Measurements from ENCODE around the gene TEX13B.
"Not testable (repeated sequence)": the region's sequence is repeated elsewhere in the genome, so short reads cannot be mapped to it uniquely, and the experiment has no call there.

TEX13B gene

DNA sequence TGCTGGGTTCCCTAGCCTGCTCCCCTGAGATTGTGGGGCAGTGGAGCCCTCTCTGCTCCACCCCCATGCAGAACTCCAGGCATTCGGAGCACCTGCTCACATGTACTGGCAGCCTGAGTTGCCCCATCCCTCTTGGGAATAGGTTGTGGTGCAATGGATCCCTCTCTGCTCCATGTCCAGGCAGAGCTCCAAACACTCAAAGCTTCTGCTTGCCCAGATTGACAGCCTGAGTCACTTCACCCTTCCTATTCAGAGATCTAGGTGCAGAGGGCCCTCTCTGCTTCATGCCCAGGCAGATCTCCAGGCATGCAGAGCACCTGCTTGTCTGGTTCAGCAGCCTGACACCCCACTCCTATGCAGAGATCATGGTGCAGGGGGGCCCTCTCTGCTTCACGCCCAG lies 18.6 kb upstream of the TEX13B start:
- Histone ChIP-seq H3K36me3 (ENCODE audit: control insufficient read depth, insufficient read depth, low read length, severe bottlenecking) (no peaks in the 10 kb centered on the region), H3K4me1 (ENCODE audit: control insufficient read depth, insufficient read depth, low read length) (peaks cover 2% of the 10 kb centered on the region), H3K4me3 (ENCODE audit: low read length) (no peak overlapping the region), H3K9me3 (ENCODE audit: control insufficient read depth, low read length) (peaks cover 13% of the 10 kb centered on the region), H3K9ac (ENCODE audit: low read length) (no peak overlapping the region), H3K27me3 (replicated peaks; ENCODE audit: control insufficient read depth, insufficient read depth, low read length) (peaks cover 26% of the 10 kb centered on the region)
- DNase-seq (ENCODE audit: low read depth) = no peak

DNA sequence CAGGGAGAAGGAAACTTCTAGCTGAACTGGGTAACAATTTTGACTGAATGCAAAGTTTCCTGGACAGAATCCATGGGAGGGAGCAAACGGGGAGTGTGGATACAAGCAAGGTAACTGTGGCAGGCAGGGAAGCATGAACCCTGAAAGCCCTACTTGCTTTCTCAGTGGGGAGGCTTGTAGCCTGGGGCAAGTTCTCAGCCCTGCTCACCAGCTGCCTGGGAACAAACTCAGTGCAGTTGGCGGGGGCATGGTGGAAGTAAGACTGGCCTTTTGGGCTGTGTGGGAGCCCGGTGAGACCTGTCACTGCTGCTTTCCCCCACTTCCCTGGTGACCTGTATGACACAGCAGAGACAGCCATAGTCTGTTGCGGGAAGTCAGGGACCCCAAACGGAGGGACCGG lies 14.0 kb upstream of the TEX13B start:
- Histone ChIP-seq H3K9me3 (ENCODE audit: control insufficient read depth, low read length) (peaks cover 3% of the 10 kb centered on the region), H3K9ac (ENCODE audit: low read length) (no peak overlapping the region), H3K36me3 (ENCODE audit: control insufficient read depth, insufficient read depth, low read length, severe bottlenecking) (no peaks in the 10 kb centered on the region), H3K4me1 (ENCODE audit: control insufficient read depth, insufficient read depth, low read length) (peaks cover 2% of the 10 kb centered on the region), H3K4me3 (ENCODE audit: low read length) (no peak overlapping the region), H3K27me3 (replicated peaks; ENCODE audit: control insufficient read depth, insufficient read depth, low read length) (peaks cover 20% of the 10 kb centered on the region)
- no peak for DNase-seq (ENCODE audit: low read depth)

DNA sequence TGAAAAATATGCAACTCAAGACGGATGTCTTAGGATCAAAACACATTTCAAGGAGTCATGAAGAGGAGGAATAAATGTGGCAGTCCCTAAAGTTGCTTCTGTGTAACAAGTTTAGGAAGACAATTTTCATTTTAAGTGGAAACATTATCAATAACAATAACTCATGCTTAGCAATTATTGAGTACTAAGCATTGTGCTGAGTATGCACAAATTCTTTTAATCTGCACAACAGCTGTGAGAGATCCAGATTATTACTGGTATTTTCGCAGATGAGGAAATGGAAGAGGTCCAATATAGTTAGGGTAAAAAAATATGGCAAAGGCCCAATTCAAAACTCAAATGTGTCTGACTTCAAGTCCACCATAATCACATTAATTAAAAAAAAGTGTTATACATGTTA lies 2.9 kb upstream of the TEX13B start:
- no peak overlapping the region for H3K9ac ChIP-seq (ENCODE audit: low read length)
- H3K4me1 ChIP-seq (ENCODE audit: control insufficient read depth, insufficient read depth, low read length) = no peaks in the 10 kb centered on the region
- DNase-seq (ENCODE audit: low read depth) = no peak
- H3K36me3 ChIP-seq (ENCODE audit: control insufficient read depth, insufficient read depth, low read length, severe bottlenecking) = no peaks in the 10 kb centered on the region
- H3K9me3 ChIP-seq (ENCODE audit: control insufficient read depth, low read length) = peaks cover 5% of the 10 kb centered on the region
- H3K27me3 ChIP-seq (replicated peaks; ENCODE audit: control insufficient read depth, insufficient read depth, low read length) = peaks cover 17% of the 10 kb centered on the region
- no peak overlapping the region for H3K4me3 ChIP-seq (ENCODE audit: low read length)

DNA sequence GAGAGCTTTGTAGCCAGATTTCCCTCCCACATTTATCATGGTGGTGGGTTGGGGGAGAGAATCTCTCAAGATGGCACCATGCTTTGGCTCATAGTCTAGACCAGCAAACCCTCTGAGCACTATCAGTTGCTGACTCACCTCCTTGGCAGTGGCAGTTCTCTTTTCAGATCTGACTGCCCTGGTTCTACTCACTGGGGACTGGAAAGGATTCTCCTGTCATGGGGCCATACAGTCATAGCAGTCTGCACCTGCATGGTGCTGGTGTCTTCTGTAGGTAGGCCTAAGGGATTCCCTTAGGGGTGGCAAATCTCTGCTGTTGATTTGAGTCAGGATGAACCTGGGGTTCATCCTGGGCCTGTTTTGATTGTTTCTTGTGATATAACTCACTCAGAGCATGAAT lies 2.6 kb downstream of the TEX13B start:
- no peaks in the 10 kb centered on the region for H3K4me1 ChIP-seq (ENCODE audit: control insufficient read depth, insufficient read depth, low read length)
- H3K9ac ChIP-seq (ENCODE audit: low read length) = no peak overlapping the region
- no peak for DNase-seq (ENCODE audit: low read depth)
- H3K36me3 ChIP-seq (ENCODE audit: control insufficient read depth, insufficient read depth, low read length, severe bottlenecking) = no peaks in the 10 kb centered on the region
- H3K9me3 ChIP-seq (ENCODE audit: control insufficient read depth, low read length) = no peaks in the 10 kb centered on the region
- H3K27me3 ChIP-seq (replicated peaks; ENCODE audit: control insufficient read depth, insufficient read depth, low read length) = peaks cover 28% of the 10 kb centered on the region
- no peak overlapping the region for H3K4me3 ChIP-seq (ENCODE audit: low read length)

DNA sequence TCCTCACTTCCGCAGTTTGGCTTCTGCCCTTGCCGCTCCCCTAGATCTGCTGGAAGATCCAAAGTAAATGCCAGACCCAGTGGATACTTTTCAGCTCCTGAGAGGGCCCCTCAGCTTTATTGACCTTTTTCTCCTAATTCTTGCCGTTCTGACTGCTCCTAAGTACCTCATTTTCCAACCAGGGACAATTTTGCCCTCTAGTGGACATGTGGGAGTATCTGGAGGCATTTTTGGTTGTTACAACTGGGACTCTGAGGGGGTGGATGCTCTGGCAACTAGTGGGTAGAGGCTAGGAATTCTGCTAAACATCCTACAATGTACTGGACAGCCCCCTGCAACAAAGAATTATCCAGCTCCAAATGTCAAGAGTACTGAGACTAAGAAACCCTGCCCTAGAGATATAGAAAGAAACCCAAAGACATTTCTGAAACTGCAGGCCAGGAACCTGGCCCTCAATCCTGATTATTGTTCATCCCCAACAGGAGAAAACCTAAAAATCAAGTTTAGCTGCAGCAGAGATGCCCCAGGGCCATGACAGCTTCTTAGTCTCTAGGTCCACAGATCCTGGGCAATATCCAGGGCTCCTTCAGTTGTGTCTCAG lies 3.4 kb downstream of the TEX13B start:
- Histone ChIP-seq H3K4me3 (ENCODE audit: low read length) (no peak overlapping the region), H3K9ac (ENCODE audit: low read length) (no peak overlapping the region), H3K9me3 (ENCODE audit: control insufficient read depth, low read length) (no peaks in the 10 kb centered on the region), H3K4me1 (ENCODE audit: control insufficient read depth, insufficient read depth, low read length) (no peaks in the 10 kb centered on the region), H3K27me3 (replicated peaks; ENCODE audit: control insufficient read depth, insufficient read depth, low read length) (peaks cover 23% of the 10 kb centered on the region), H3K36me3 (ENCODE audit: control insufficient read depth, insufficient read depth, low read length, severe bottlenecking) (no peaks in the 10 kb centered on the region)
- DNase-seq (ENCODE audit: low read depth) = peak; percentile 54

DNA sequence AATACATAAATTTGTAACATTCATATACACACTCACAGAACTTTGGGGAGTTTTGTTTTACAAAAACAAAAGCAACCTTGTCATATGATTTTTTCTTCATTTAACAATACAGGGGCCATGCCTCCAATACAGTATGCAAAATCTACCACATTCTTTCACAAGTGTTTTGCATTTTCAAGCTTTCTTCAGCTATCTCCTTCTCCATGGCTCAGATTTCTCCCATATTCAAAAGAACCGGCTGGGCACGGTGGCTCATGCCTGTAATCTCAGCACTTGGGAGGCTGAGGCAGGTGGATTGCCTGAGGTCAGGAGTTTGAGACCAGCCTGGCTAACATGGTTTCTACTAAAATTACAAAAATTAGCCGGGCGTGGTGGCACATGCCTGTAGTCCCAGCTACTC lies 4.1 kb downstream of the TEX13B start:
- Histone ChIP-seq H3K4me1 (ENCODE audit: control insufficient read depth, insufficient read depth, low read length) (no peaks in the 10 kb centered on the region), H3K27me3 (replicated peaks; ENCODE audit: control insufficient read depth, insufficient read depth, low read length) (peaks cover 29% of the 10 kb centered on the region), H3K36me3 (ENCODE audit: control insufficient read depth, insufficient read depth, low read length, severe bottlenecking) (no peaks in the 10 kb centered on the region), H3K9ac (ENCODE audit: low read length) (no peak overlapping the region), H3K9me3 (ENCODE audit: control insufficient read depth, low read length) (no peaks in the 10 kb centered on the region), H3K4me3 (ENCODE audit: low read length) (no peak overlapping the region)
- no peak for DNase-seq (ENCODE audit: low read depth)

DNA sequence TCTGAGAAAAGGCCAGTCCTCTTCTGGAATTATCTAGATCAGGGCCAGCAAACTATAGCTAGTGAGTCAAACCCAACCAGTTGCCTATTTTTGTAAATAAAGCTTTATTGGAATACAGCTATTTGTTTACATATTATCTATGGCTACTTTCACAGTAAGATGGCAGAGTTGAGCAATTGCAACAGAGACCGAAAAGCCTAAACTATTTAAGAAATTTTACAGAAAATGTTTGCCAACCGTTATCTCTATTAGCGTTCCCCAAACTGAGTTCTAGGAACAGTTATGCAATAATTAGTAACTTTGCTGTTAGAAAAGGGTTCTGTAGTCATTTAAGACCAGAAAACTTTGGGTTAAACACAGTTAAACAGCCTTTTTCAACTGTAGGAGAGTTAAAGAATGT lies 10.5 kb downstream of the TEX13B start:
- Histone ChIP-seq H3K4me1 (ENCODE audit: control insufficient read depth, insufficient read depth, low read length) (no peaks in the 10 kb centered on the region), H3K4me3 (ENCODE audit: low read length) (no peak overlapping the region), H3K9ac (ENCODE audit: low read length) (no peak overlapping the region), H3K36me3 (ENCODE audit: control insufficient read depth, insufficient read depth, low read length, severe bottlenecking) (no peaks in the 10 kb centered on the region), H3K9me3 (ENCODE audit: control insufficient read depth, low read length) (peaks cover 13% of the 10 kb centered on the region), H3K27me3 (replicated peaks; ENCODE audit: control insufficient read depth, insufficient read depth, low read length) (peaks cover 39% of the 10 kb centered on the region)
- DNase-seq (ENCODE audit: low read depth) = no peak

DNA sequence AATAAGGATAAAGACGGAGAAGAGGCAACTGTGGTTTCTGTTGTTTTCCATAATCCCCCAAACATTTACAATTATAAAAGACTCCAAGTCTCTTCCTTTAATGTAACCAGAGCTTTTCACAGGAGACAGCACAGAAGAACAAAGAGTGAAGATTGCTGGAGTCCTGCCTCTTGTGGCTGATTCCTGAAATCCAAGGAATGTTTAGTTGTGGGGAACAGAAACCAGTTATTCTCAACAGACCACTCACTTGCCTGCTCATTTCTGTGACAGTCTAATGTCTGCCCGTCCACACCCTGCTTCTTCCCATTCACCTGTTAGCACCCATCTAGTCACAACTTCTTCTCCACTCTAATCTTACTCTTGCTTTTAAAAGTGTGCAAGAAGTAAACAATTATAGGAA lies 12.1 kb downstream of the TEX13B start:
- H3K27me3 ChIP-seq (replicated peaks; ENCODE audit: control insufficient read depth, insufficient read depth, low read length) = peaks cover 30% of the 10 kb centered on the region
- DNase-seq (ENCODE audit: low read depth) = no peak
- no peak overlapping the region for H3K9ac ChIP-seq (ENCODE audit: low read length)
- peaks cover 13% of the 10 kb centered on the region for H3K9me3 ChIP-seq (ENCODE audit: control insufficient read depth, low read length)
- no peak overlapping the region for H3K4me3 ChIP-seq (ENCODE audit: low read length)
- no peaks in the 10 kb centered on the region for H3K4me1 ChIP-seq (ENCODE audit: control insufficient read depth, insufficient read depth, low read length)
- no peaks in the 10 kb centered on the region for H3K36me3 ChIP-seq (ENCODE audit: control insufficient read depth, insufficient read depth, low read length, severe bottlenecking)

DNA sequence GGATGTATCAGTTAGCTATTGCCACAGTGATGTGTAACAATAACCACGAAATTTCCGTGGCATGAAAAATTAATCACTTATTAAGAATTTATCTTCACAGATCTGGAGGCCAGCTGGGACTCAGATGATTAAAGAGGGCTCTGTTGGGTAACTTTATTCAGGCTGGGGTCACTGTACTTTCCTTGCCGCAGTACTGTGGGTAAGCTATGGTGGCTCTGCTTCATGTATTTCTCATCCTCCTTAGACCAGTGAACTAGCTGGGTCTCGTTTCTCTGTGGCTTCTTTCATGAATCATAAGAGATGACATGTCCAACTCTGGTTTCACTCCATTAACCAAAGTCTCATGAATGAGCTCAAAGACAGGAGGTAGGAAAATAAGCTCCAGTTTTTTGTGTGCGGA lies 13.5 kb downstream of the TEX13B start:
- peaks cover 13% of the 10 kb centered on the region for H3K9me3 ChIP-seq (ENCODE audit: control insufficient read depth, low read length)
- H3K27me3 ChIP-seq (replicated peaks; ENCODE audit: control insufficient read depth, insufficient read depth, low read length) = peaks cover 29% of the 10 kb centered on the region
- H3K36me3 ChIP-seq (ENCODE audit: control insufficient read depth, insufficient read depth, low read length, severe bottlenecking) = no peaks in the 10 kb centered on the region
- H3K4me1 ChIP-seq (ENCODE audit: control insufficient read depth, insufficient read depth, low read length) = no peaks in the 10 kb centered on the region
- no peak for DNase-seq (ENCODE audit: low read depth)
- no peak overlapping the region for H3K4me3 ChIP-seq (ENCODE audit: low read length)
- no peak overlapping the region for H3K9ac ChIP-seq (ENCODE audit: low read length)

DNA sequence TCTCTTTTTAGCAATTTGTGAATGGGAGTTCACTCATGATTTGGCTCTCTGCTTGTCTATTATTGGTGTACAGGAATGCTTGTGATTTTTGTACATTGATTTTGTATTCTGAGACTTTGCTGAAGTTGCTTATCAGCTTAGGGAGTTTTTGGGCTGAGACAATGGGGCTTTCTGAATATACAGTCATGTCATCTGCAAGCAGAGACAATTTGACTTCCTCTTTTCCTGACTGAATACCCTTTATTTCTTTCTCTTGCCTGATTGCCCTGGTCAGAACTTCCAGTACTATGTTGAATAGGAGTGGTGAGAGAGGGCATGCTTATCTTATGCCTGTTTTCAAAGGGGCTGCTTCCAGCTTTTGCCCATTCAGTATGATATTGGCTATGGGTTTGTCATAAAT lies 26.8 kb downstream of the TEX13B start:
- H3K4me3 ChIP-seq (ENCODE audit: low read length); H3K4me1 ChIP-seq (ENCODE audit: control insufficient read depth, insufficient read depth, low read length); H3K36me3 ChIP-seq (ENCODE audit: control insufficient read depth, insufficient read depth, low read length, severe bottlenecking); H3K27me3 ChIP-seq (replicated peaks; ENCODE audit: control insufficient read depth, insufficient read depth, low read length); H3K9me3 ChIP-seq (ENCODE audit: control insufficient read depth, low read length); DNase-seq (ENCODE audit: low read depth); H3K9ac ChIP-seq (ENCODE audit: low read length): not testable (repeated sequence)

DNA sequence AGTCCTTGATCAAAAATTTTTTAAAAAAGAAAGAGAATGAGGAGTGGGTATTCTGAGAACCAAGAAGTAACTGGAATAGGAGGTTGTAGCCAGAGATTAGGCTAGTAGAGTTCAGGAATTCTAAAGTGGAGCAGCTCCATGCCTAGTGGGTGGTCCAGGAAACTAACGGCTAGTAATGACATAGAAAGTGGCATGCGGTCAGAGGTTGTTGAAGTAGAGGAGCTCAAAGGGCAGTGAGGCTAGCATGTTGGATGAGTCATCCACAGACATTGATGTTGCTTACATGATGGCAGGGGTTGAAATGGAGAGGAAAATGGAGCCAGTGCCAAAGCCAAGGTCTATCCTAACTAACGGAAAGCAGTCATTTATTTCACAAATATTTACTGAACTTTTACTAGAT lies 42.1 kb downstream of the TEX13B start:
- H3K9me3 ChIP-seq (ENCODE audit: control insufficient read depth, low read length) = no peaks in the 10 kb centered on the region
- no peak overlapping the region for H3K9ac ChIP-seq (ENCODE audit: low read length)
- no peak for DNase-seq (ENCODE audit: low read depth)

DNA sequence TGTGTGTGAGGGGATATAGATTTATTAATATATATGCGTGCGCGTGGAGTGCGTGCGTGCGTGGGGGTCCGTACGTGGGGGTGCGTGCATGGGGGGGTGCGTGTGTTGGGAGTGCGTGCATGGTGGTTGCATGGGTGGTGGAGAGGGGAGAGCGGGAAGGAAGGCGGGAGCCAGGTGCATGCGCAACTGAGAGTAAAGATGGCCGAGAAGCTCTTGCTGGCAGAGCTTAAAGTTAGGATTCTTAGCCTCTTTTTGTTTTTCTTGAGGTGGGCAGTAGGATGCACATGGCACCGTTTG lies 45.8 kb downstream of the TEX13B start:
- DNase-seq (ENCODE audit: low read depth) = no peak
- Histone ChIP-seq H3K9me3 (ENCODE audit: control insufficient read depth, low read length) (peaks cover 4% of the 10 kb centered on the region), H3K4me1 (ENCODE audit: control insufficient read depth, insufficient read depth, low read length) (no peaks in the 10 kb centered on the region), H3K27me3 (replicated peaks; ENCODE audit: control insufficient read depth, insufficient read depth, low read length) (peaks cover 11% of the 10 kb centered on the region), H3K9ac (ENCODE audit: low read length) (no peak overlapping the region), H3K4me3 (ENCODE audit: low read length) (no peak overlapping the region), H3K36me3 (ENCODE audit: control insufficient read depth, insufficient read depth, low read length, severe bottlenecking) (no peaks in the 10 kb centered on the region)

More for the DNA sequence above, 42.1 kb downstream of the TEX13B start:
- Histone ChIP-seq H3K27me3 (replicated peaks; ENCODE audit: control insufficient read depth, insufficient read depth, low read length) (peaks cover 9% of the 10 kb centered on the region), H3K4me1 (ENCODE audit: control insufficient read depth, insufficient read depth, low read length) (no peaks in the 10 kb centered on the region), H3K4me3 (ENCODE audit: low read length) (no peak overlapping the region), H3K36me3 (ENCODE audit: control insufficient read depth, insufficient read depth, low read length, severe bottlenecking) (no peaks in the 10 kb centered on the region)
